Activated naive CD4-positive, alpha-beta T cell treated with anti-CD3 and anti-CD28 coated beads, Interleukin-2, amount 50 U/mL, for 72 hours (primary cell): ENCODE data around the gene BCAR1. TPM values are rescaled to one million over a fixed set of nuclear protein-coding genes. Genes with fewer than 3 reads are reported as not detected.
"Not testable (repeated sequence)": the region's sequence is repeated elsewhere in the genome, so short reads cannot be mapped to it uniquely, and the experiment has no call there.

Experiments
- ATAC-seq, 2 donors: fragments of 150-1000 bp; cut with Tn5 transposase; 2 replicates each; pipeline ENCODE4 v1.10.0; 2021; ENCODE audit warnings: mild to moderate bottlenecking in 2 of 2, moderate library complexity in 2 of 2
- DNase-seq, 2 donors: peaks; one replicate each; pipeline ENCODE4 v3.0.0; 2021 to 2022; ENCODE audit warnings: low spot score in 2 of 2
- H3K27ac Mint-ChIP-seq, 2 donors: one replicate each; pipeline ENCODE4 v1.8.0; 2022; ENCODE audit warnings: mild to moderate bottlenecking in 2 of 2, mixed read lengths in 2 of 2
- H3K36me3 Mint-ChIP-seq, 2 donors: one replicate each; pipeline ENCODE4 v1.8.0; 2022; ENCODE audit warnings: mixed read lengths in 2 of 2
- H3K9me3 Mint-ChIP-seq, 2 donors: one replicate each; pipeline ENCODE4 v1.8.0; 2022; ENCODE audit warnings: mixed read lengths in 2 of 2
- total RNA-seq, 2 donors: library from RNA; stranded (reverse); gene quantifications; one replicate each; pipeline ENCODE4 v1.2.3, GENCODE V29; 2022

BCAR1 gene
- total RNA-seq, 2 donors from 2014 or later, result 0.16 to 0.71 TPM

- no peak for ATAC-seq
Measured at GRCh38 chr16:75225092-75225491, 26.3 kb downstream of the BCAR1 start.

GRCh38 chr16:75224306-75225082 lies 26.9 kb downstream of the BCAR1 start:
- Mint-ChIP-seq H3K27ac (peak overlapping the region in 1 of 2 donors; percentile 44), H3K36me3 (no peaks in the 10 kb centered on the region), H3K9me3 (no peaks in the 10 kb centered on the region)
- DNase-seq (no peak), ATAC-seq (no peak)

More at GRCh38 chr16:75225092-75225491, 26.3 kb downstream of the BCAR1 start:
- Mint-ChIP-seq H3K36me3 (no peaks in the 10 kb centered on the region), H3K9me3 (no peaks in the 10 kb centered on the region), H3K27ac (no peak overlapping the region)
- DNase-seq, result no peak

- DNase-seq, ATAC-seq, H3K9me3 Mint-ChIP-seq, H3K36me3 Mint-ChIP-seq, H3K27ac Mint-ChIP-seq: not testable (repeated sequence)
Measured at GRCh38 chr16:75223129-75223528, 28.3 kb downstream of the BCAR1 start.

- Mint-ChIP-seq H3K9me3 (no peaks in the 10 kb centered on the region), H3K36me3 (no peaks in the 10 kb centered on the region), H3K27ac (no peak overlapping the region)
- no peak for DNase-seq
- no peak for ATAC-seq
Measured at GRCh38 chr16:75222271-75222783, 29.1 kb downstream of the BCAR1 start.

GRCh38 chr16:75219838-75220237 lies 31.6 kb downstream of the BCAR1 start:
- peak overlapping the region; percentile 69 to 89 for H3K27ac Mint-ChIP-seq
- no peak for DNase-seq
- H3K36me3 Mint-ChIP-seq, result no peaks in the 10 kb centered on the region
- no peaks in the 10 kb centered on the region for H3K9me3 Mint-ChIP-seq
- ATAC-seq, result peak; percentile 75 to 86

GRCh38 chr16:75219088-75219487 lies 32.3 kb downstream of the BCAR1 start:
- ATAC-seq (no peak), DNase-seq (no peak)
- Mint-ChIP-seq H3K36me3 (no peaks in the 10 kb centered on the region), H3K27ac (peak overlapping the region in 1 of 2 donors; percentile 89), H3K9me3 (no peaks in the 10 kb centered on the region)

GRCh38 chr16:75218256-75219076 lies 33.0 kb downstream of the BCAR1 start, which contains the start of gene CTRB1:
Gene CTRB1, plus strand, starts transcription at chr16:75218988. Its CDS starts 20 bp downstream, at chr16:75219008.
- peak within 1 kb of the TSS; percentile 69 to 89 for H3K27ac Mint-ChIP-seq
- DNase-seq (no peak), ATAC-seq (peak; percentile 22 to 77)
- no peaks in the 10 kb centered on the region for H3K36me3 Mint-ChIP-seq
- H3K9me3 Mint-ChIP-seq, result no peaks in the 10 kb centered on the region

- ATAC-seq (no peak), DNase-seq (no peak)
- Mint-ChIP-seq H3K9me3 (no peaks in the 10 kb centered on the region), H3K36me3 (no peaks in the 10 kb centered on the region), H3K27ac (peak overlapping the region in 1 of 2 donors; percentile 48)
Measured at GRCh38 chr16:75217389-75217851, 34.0 kb downstream of the BCAR1 start.

- ATAC-seq (no peak), DNase-seq (no peak)
- Mint-ChIP-seq H3K9me3 (no peaks in the 10 kb centered on the region), H3K27ac (no peak overlapping the region), H3K36me3 (no peaks in the 10 kb centered on the region)
Measured at GRCh38 chr16:75216576-75216975, 34.8 kb downstream of the BCAR1 start.

GRCh38 chr16:75216127-75216526 lies 35.3 kb downstream of the BCAR1 start:
- ATAC-seq (no peak), DNase-seq (no peak)
- H3K27ac Mint-ChIP-seq, result no peak overlapping the region
- no peaks in the 10 kb centered on the region for H3K9me3 Mint-ChIP-seq
- H3K36me3 Mint-ChIP-seq, result no peaks in the 10 kb centered on the region

- not testable (repeated sequence) for ATAC-seq, H3K9me3 Mint-ChIP-seq, H3K27ac Mint-ChIP-seq, DNase-seq, H3K36me3 Mint-ChIP-seq
Measured at GRCh38 chr16:75211286-75211685, 40.1 kb downstream of the BCAR1 start.

GRCh38 chr16:75209944-75210343 lies 41.5 kb downstream of the BCAR1 start:
- H3K36me3 Mint-ChIP-seq, result no peaks in the 10 kb centered on the region
- no peak for ATAC-seq
- no peaks in the 10 kb centered on the region for H3K9me3 Mint-ChIP-seq
- no peak for DNase-seq
- no peak overlapping the region for H3K27ac Mint-ChIP-seq

GRCh38 chr16:75209514-75209913 lies 41.9 kb downstream of the BCAR1 start:
- ATAC-seq, H3K36me3 Mint-ChIP-seq, DNase-seq, H3K27ac Mint-ChIP-seq, H3K9me3 Mint-ChIP-seq: not testable (repeated sequence)

- Mint-ChIP-seq H3K36me3 (no peaks in the 10 kb centered on the region), H3K27ac (no peak overlapping the region), H3K9me3 (no peaks in the 10 kb centered on the region)
- DNase-seq (no peak), ATAC-seq (no peak)
Measured at GRCh38 chr16:75208861-75209505, 42.4 kb downstream of the BCAR1 start.

- H3K9me3 Mint-ChIP-seq, result no peaks in the 10 kb centered on the region
- H3K36me3 Mint-ChIP-seq, result no peaks in the 10 kb centered on the region
- no peak for ATAC-seq
- H3K27ac Mint-ChIP-seq, result no peak overlapping the region
- DNase-seq, result no peak
Measured at GRCh38 chr16:75208242-75208825, 43.1 kb downstream of the BCAR1 start.

- H3K27ac Mint-ChIP-seq, result no peak overlapping the region
- ATAC-seq, result no peak
- no peaks in the 10 kb centered on the region for H3K9me3 Mint-ChIP-seq
- DNase-seq, result no peak
- H3K36me3 Mint-ChIP-seq, result no peaks in the 10 kb centered on the region
Measured at GRCh38 chr16:75207831-75208230, 43.6 kb downstream of the BCAR1 start.
